Mesenchymal stem cell (in vitro differentiated cells and primary cell): ENCODE measurements around the gene AGTPBP1.

Experiments used
- DNase-seq: peaks from one replicate; pipeline ENCODE4 v3.0.0-alpha.2; 2013
- H2AFZ ChIP-seq: one replicate; pipeline ENCODE4 v1.6.1; 2013; ENCODE audit warnings: low read depth, mild to moderate bottlenecking, control low read depth, inconsistent platforms, low read length, moderate library complexity
- H2AK5ac ChIP-seq: 2 replicates; pipeline ENCODE4 v1.6.1; 2013; ENCODE audit warnings: low read length, moderate library complexity, mild to moderate bottlenecking, inconsistent platforms; ENCODE audit not compliant: severe bottlenecking
- H2BK120ac ChIP-seq: one replicate; pipeline ENCODE4 v1.6.1; 2013; ENCODE audit warnings: low read depth, mild to moderate bottlenecking, inconsistent platforms, low read length, moderate library complexity
- H2BK12ac ChIP-seq, 2 experiments: one replicate each; pipeline ENCODE4 v1.6.1; 2013; ENCODE audit warnings: inconsistent platforms in 2 of 2, low read length in 2 of 2, mild to moderate bottlenecking in 2 of 2, moderate library complexity in 2 of 2, control low read depth in 1 of 2
- H2BK15ac ChIP-seq: one replicate; pipeline ENCODE4 v1.6.1; 2013; ENCODE audit warnings: mild to moderate bottlenecking, low read depth, inconsistent platforms; ENCODE audit not compliant: poor library complexity, severe bottlenecking
- H2BK5ac ChIP-seq: 2 replicates; pipeline ENCODE4 v1.6.1; 2013; ENCODE audit warnings: low read depth, mild to moderate bottlenecking, low read length, control low read depth, inconsistent platforms; ENCODE audit not compliant: poor library complexity, severe bottlenecking
- H3K14ac ChIP-seq, 2 experiments: one replicate each; pipeline ENCODE4 v1.6.1; 2013; ENCODE audit warnings: inconsistent platforms in 2 of 2, low read length in 2 of 2, control low read depth in 1 of 2, mild to moderate bottlenecking in 1 of 2, moderate library complexity in 1 of 2
- H3K18ac ChIP-seq, 2 experiments: one replicate each; pipeline ENCODE4 v1.6.1; 2013; ENCODE audit warnings: inconsistent platforms in 2 of 2, low read length in 2 of 2, control low read depth in 1 of 2, low read depth in 1 of 2, mild to moderate bottlenecking in 1 of 2
- H3K23ac ChIP-seq, 2 experiments: one replicate each; pipeline ENCODE4 v1.6.1; 2013; ENCODE audit warnings: inconsistent platforms in 2 of 2, low read length in 2 of 2, mild to moderate bottlenecking in 2 of 2, moderate library complexity in 2 of 2, control low read depth in 1 of 2
- H3K27ac ChIP-seq: 2 replicates; pipeline ENCODE4 v1.5.1; 2013; ENCODE audit warnings: mild to moderate bottlenecking, moderate library complexity, low read length, control low read depth, inconsistent platforms; ENCODE audit not compliant: poor library complexity, severe bottlenecking
- H3K27me3 ChIP-seq, 2 experiments: 2 replicates each; pipeline versions ENCODE4 v1.6.1 to v1.7.0; 2013; ENCODE audit warnings: low read length in 2 of 2, mild to moderate bottlenecking in 2 of 2, moderate library complexity in 2 of 2, control low read depth in 1 of 2, inconsistent platforms in 1 of 2; ENCODE audit not compliant: control insufficient read depth in 1 of 2, insufficient read depth in 1 of 2
- H3K36me3 ChIP-seq, 2 experiments: 2 replicates each; pipeline versions ENCODE4 v1.6.1 to v1.7.0; 2013; ENCODE audit warnings: low read length in 2 of 2, control low read depth in 1 of 2, inconsistent platforms in 1 of 2, low read depth in 1 of 2, mild to moderate bottlenecking in 1 of 2; ENCODE audit not compliant: insufficient read depth in 2 of 2, control insufficient read depth in 1 of 2
- H3K4ac ChIP-seq, 2 experiments: one replicate each; pipeline ENCODE4 v1.6.1; 2013; ENCODE audit warnings: inconsistent platforms in 2 of 2, low read length in 2 of 2, mild to moderate bottlenecking in 2 of 2, moderate library complexity in 2 of 2, control low read depth in 1 of 2, low read depth in 1 of 2
- H3K4me1 ChIP-seq: 2 replicates; pipeline ENCODE4 v1.6.1; 2013; ENCODE audit warnings: low read depth, low read length, control low read depth; ENCODE audit not compliant: control insufficient read depth, insufficient read depth
- H3K4me2 ChIP-seq: 2 replicates; pipeline ENCODE4 v1.6.1; 2013; ENCODE audit warnings: low read length, mild to moderate bottlenecking, inconsistent platforms; ENCODE audit not compliant: poor library complexity, severe bottlenecking
- H3K4me3 ChIP-seq, 2 experiments: 2 replicates each; pipeline versions ENCODE4 v1.5.1 to v1.7.0; 2013; ENCODE audit warnings: low read length in 2 of 2, mild to moderate bottlenecking in 2 of 2, control low read depth in 1 of 2, low read depth in 1 of 2; ENCODE audit not compliant: insufficient read depth in 1 of 2
- H3K79me1 ChIP-seq: replicated peaks from 2 replicates; pipeline ENCODE4 v1.6.1; 2013; ENCODE audit warnings: mild to moderate bottlenecking, control low read depth, low read length, inconsistent platforms; ENCODE audit not compliant: poor library complexity, severe bottlenecking
- H3K9ac ChIP-seq: 2 replicates; pipeline ENCODE4 v1.7.0; 2013; ENCODE audit warnings: mild to moderate bottlenecking, low read length, moderate library complexity
- H3K9me3 ChIP-seq: 2 replicates; pipeline ENCODE4 v1.7.0; 2013; ENCODE audit warnings: mild to moderate bottlenecking, low read length; ENCODE audit not compliant: control insufficient read depth
- H4K8ac ChIP-seq: one replicate; pipeline ENCODE4 v1.6.1; 2013; ENCODE audit warnings: inconsistent platforms, mild to moderate bottlenecking, low read length, moderate library complexity
- H4K91ac ChIP-seq: one replicate; pipeline ENCODE4 v1.6.1; 2013; ENCODE audit warnings: mild to moderate bottlenecking, low read length, inconsistent platforms
- WGBS: methylation state at CpG from one replicate; pipeline ENCODE4 v1.1.7; 2013; ENCODE audit warnings: mixed read lengths; 5-methylcytosine and 5-hydroxymethylcytosine counted together

AGTPBP1 gene

DNA sequence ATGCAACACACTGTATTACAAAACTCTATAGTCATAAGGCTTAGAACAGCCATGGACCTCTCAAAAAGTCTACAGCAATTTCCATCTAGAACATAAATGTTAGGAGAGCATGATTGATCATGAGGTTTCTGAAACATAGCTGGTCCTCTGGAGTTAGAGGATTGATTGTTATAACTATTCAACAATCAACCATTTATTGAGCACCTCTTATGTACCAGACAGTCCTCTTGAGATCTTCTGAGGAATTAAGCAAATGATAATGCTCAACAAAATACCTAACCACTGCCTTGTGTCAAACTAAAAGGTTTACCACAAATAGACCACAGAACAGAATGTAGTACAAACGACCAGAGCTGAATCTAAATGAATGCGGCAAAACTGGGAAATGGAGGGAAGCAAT lies 3.4 kb upstream of the AGTPBP1 start:
- Histone ChIP-seq H3K4me2 (no peak overlapping the region), H3K36me3 (no peaks in the 10 kb centered on the region), H4K91ac (no peak overlapping the region), H3K4ac (no peak overlapping the region), H2BK5ac (no peak overlapping the region), H3K4me1 (peaks cover 5% of the 10 kb centered on the region), H2AFZ (no peak overlapping the region), H3K9me3 (no peaks in the 10 kb centered on the region), H2AK5ac (no peak overlapping the region), H3K9ac (no peak overlapping the region), H3K27ac (no peak overlapping the region), H3K18ac (no peak overlapping the region), H3K79me1 (peaks cover 1% of the 10 kb centered on the region), H3K23ac (no peak overlapping the region), H3K4me3 (no peak overlapping the region), H2BK15ac (no peak overlapping the region), H3K14ac (no peak overlapping the region), H3K27me3 (peaks cover 4 to 42% of the 10 kb centered on the region in 2 experiments), H2BK12ac (no peak overlapping the region), H2BK120ac (no peak overlapping the region), H4K8ac (no peak overlapping the region)
- WGBS = 83% methylated on average over 2 of the region's 2 CpGs
- no peak for DNase-seq

DNA sequence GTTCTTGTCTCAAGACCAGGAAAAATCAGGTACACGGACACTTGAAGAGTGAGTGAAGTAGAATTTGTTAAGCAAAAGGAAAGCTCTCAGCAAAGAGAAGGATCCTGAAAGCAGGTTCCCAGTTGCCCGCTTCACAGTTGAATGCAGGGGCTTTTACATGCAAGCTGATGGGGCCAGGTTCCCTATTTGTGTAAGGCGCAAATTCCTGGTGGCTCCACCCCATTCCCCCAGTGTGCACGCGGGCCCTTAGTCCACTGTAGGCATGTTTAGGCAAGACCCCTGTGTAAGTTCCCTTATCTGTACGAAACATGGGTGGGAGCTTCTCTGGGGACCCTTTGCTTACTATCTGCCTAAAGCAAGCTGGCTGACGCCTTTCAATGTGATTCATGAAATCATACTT lies 2.7 kb upstream of the AGTPBP1 start:
- Histone ChIP-seq H2BK15ac (no peak overlapping the region), H2BK120ac (no peak overlapping the region), H4K8ac (no peak overlapping the region), H2BK5ac (no peak overlapping the region), H3K4ac (no peak overlapping the region), H3K14ac (no peak overlapping the region), H3K23ac (no peak overlapping the region), H2BK12ac (no peak overlapping the region), H4K91ac (no peak overlapping the region), H3K79me1 (peaks cover 4% of the 10 kb centered on the region), H3K4me2 (no peak overlapping the region), H3K9me3 (no peaks in the 10 kb centered on the region), H3K4me1 (peaks cover 5% of the 10 kb centered on the region), H3K36me3 (no peaks in the 10 kb centered on the region), H3K4me3 (no peak overlapping the region), H3K27ac (no peak overlapping the region), H2AK5ac (no peak overlapping the region), H3K18ac (no peak overlapping the region), H3K9ac (no peak overlapping the region), H3K27me3 (peaks cover 4 to 42% of the 10 kb centered on the region in 2 experiments), H2AFZ (no peak overlapping the region)
- no peak for DNase-seq
- WGBS = 70% methylated on average over 7 of the region's 7 CpGs

DNA sequence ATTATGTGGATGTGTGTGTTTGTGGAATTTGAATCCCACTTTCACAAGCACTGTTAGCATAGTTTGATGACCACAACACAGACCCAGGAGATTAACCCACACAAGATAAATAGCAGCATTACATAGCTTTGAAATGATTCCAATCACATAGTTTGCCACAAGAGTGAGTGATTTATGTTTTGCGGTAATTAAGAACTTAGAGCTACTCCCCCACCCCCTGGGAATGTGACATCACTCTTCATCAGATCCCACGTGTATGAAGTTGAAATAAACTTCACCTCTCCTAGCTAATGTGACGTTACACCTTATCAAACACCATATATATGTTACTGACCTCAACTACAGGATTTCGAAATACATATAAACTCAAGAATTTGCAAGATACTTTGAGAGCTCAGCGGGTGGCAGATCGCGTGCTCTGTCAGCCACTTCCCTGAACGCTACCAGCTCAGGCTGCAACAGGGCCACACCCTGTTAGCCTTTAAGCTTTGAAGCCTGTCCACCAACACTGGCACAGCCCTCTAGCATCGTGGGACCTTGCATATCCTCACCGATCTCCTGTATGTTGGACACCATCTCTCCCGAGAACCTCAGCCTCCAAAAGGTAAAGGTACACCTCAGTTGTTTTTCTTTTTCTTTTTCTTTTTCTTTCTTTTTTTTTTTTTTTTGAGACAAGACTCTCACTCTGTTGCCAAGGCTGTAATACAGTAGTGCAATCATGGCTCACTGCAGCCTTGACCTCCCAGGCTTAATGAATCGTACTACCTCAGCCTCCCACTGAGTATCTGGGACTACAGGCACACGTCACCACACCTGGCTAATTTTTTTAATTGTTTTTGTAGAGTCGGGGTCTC lies 1.7 kb upstream of the AGTPBP1 start:
- Histone ChIP-seq H3K27ac (no peak overlapping the region), H3K79me1 (peaks cover 10% of the 10 kb centered on the region), H3K27me3 (peaks cover 4 to 35% of the 10 kb centered on the region in 2 experiments), H2BK5ac (no peak overlapping the region), H4K8ac (no peak overlapping the region), H2BK120ac (no peak overlapping the region), H3K4me2 (peak overlapping the region; percentile 44), H3K4ac (no peak overlapping the region), H3K4me1 (peaks cover 5% of the 10 kb centered on the region), H2AK5ac (no peak overlapping the region), H4K91ac (no peak overlapping the region), H3K18ac (no peak overlapping the region), H3K9ac (peak overlapping the region; percentile 94), H2BK15ac (no peak overlapping the region), H2AFZ (no peak overlapping the region), H3K9me3 (no peaks in the 10 kb centered on the region), H3K23ac (no peak overlapping the region), H3K36me3 (no peaks in the 10 kb centered on the region), H2BK12ac (no peak overlapping the region), H3K4me3 (peak overlapping the region in 1 of 2 experiments; percentile 87), H3K14ac (no peak overlapping the region)
- DNase-seq = peak; percentile 93
- WGBS = 31% methylated on average over 14 of the region's 14 CpGs

DNA sequence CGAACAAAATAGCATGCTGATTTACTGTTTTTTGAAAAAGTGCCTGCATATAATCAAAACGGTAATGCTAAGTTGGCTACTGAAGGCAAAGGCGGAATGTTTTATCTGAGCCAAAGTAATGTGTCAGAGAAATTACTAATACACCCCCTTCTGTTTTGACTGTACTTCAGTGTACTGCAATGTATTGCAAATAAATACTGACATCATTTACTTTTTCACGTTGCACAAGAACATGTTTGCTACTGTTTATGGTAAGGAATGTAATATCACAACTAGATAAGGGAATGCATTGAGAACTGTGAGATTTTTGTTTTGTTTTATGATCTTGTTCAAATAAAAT lies 813 bp upstream of the AGTPBP1 start:
- no peak overlapping the region for H4K8ac ChIP-seq
- no peak overlapping the region for H3K14ac ChIP-seq
- H3K4me3 ChIP-seq = peak overlapping the region in 1 of 2 experiments; percentile 87
- no peak overlapping the region for H2BK120ac ChIP-seq
- peaks cover 5% of the 10 kb centered on the region for H3K4me1 ChIP-seq
- H4K91ac ChIP-seq = no peak overlapping the region
- no peak overlapping the region for H2AK5ac ChIP-seq
- H3K23ac ChIP-seq = no peak overlapping the region
- peaks cover 10% of the 10 kb centered on the region for H3K79me1 ChIP-seq
- peak overlapping the region; percentile 79 for H3K27ac ChIP-seq
- peak; percentile 91 for DNase-seq
- H3K9me3 ChIP-seq = no peaks in the 10 kb centered on the region
- H3K4me2 ChIP-seq = peak overlapping the region; percentile 62
- no peak overlapping the region for H2BK15ac ChIP-seq
- no peak overlapping the region for H2BK5ac ChIP-seq
- peak overlapping the region; percentile 94 for H3K9ac ChIP-seq
- H3K27me3 ChIP-seq = peaks cover 4 to 29% of the 10 kb centered on the region in 2 experiments
- H3K36me3 ChIP-seq = no peaks in the 10 kb centered on the region
- H2AFZ ChIP-seq = no peak overlapping the region
- no peak overlapping the region for H3K4ac ChIP-seq
- WGBS = 0% methylated on average over 1 of the region's 4 CpGs
- no peak overlapping the region for H2BK12ac ChIP-seq
- no peak overlapping the region for H3K18ac ChIP-seq
